ENCODE results near the gene STXBP6. TPM values are rescaled to one million over a fixed set of nuclear protein-coding genes. Genes with fewer than 3 reads are reported as not detected.
A peak's percentile ranks its signal among the peaks of the same experiment; 100 is the strongest.
"Not testable (repeated sequence)": the region's sequence is repeated elsewhere in the genome, so short reads cannot be mapped to it uniquely, and the experiment has no call there.

Gene STXBP6
- total RNA-seq, 1 donor from 2014 or later: 16.9 TPM

- no peak for DNase-seq (ENCODE audit: low read depth in 2 of 2)
Observed at GRCh38 chr14:24804552-24805212, 245.3 kb downstream of the STXBP6 start.

- no peak for DNase-seq (ENCODE audit: low read depth in 2 of 2)
Observed at GRCh38 chr14:24803933-24804494, 245.9 kb downstream of the STXBP6 start.

- not testable (repeated sequence) for DNase-seq (ENCODE audit: low read depth in 2 of 2)
Observed at GRCh38 chr14:24803426-24803825, 246.5 kb downstream of the STXBP6 start.

GRCh38 chr14:24802236-24802635, 247.7 kb downstream of the STXBP6 start:
- DNase-seq (ENCODE audit: low read depth in 2 of 2): no peak

- no peak for DNase-seq (ENCODE audit: low read depth in 2 of 2)
Observed at GRCh38 chr14:24801024-24801423, 248.9 kb downstream of the STXBP6 start.

GRCh38 chr14:24798911-24799462, 251.0 kb downstream of the STXBP6 start:
- no peak for DNase-seq (ENCODE audit: low read depth in 2 of 2)

GRCh38 chr14:24795406-24795805, 254.5 kb downstream of the STXBP6 start:
- no peak for DNase-seq (ENCODE audit: low read depth in 2 of 2)

GRCh38 chr14:24794644-24795305, 255.2 kb downstream of the STXBP6 start:
- DNase-seq (ENCODE audit: low read depth in 2 of 2): no peak

- no peak for DNase-seq (ENCODE audit: low read depth in 2 of 2)
Observed at GRCh38 chr14:24790196-24790595, 259.8 kb downstream of the STXBP6 start.

GRCh38 chr14:24789378-24789884, 260.5 kb downstream of the STXBP6 start:
- DNase-seq (ENCODE audit: low read depth in 2 of 2): no peak

GRCh38 chr14:24785698-24786097, 264.2 kb downstream of the STXBP6 start:
- DNase-seq (ENCODE audit: low read depth in 2 of 2): no peak

- DNase-seq (ENCODE audit: low read depth in 2 of 2): no peak
Observed at GRCh38 chr14:24784981-24785380, 265.0 kb downstream of the STXBP6 start.

- DNase-seq (ENCODE audit: low read depth in 2 of 2): no peak
Observed at GRCh38 chr14:24783791-24784190, 266.2 kb downstream of the STXBP6 start.

GRCh38 chr14:24780281-24780680, 269.7 kb downstream of the STXBP6 start:
- no peak for DNase-seq (ENCODE audit: low read depth in 2 of 2)

GRCh38 chr14:24777678-24778077, 272.3 kb downstream of the STXBP6 start:
- DNase-seq (ENCODE audit: low read depth in 2 of 2): no peak

- DNase-seq (ENCODE audit: low read depth in 2 of 2): no peak
Observed at GRCh38 chr14:24775950-24776349, 274.0 kb downstream of the STXBP6 start.

- DNase-seq (ENCODE audit: low read depth in 2 of 2): peak; percentile 87
Observed at GRCh38 chr14:24774187-24774915, 275.6 kb downstream of the STXBP6 start.

GRCh38 chr14:24773564-24773963, 276.4 kb downstream of the STXBP6 start:
- not testable (repeated sequence) for DNase-seq (ENCODE audit: low read depth in 2 of 2)

GRCh38 chr14:24766434-24766833, 283.5 kb downstream of the STXBP6 start:
- no peak for DNase-seq (ENCODE audit: low read depth in 2 of 2)

- DNase-seq (ENCODE audit: low read depth in 2 of 2): no peak
Observed at GRCh38 chr14:24761141-24761540, 288.8 kb downstream of the STXBP6 start.
